RPMI7951 (cell line): ENCODE measurements around the gene CPN2. TPM values are rescaled to one million over a fixed set of nuclear protein-coding genes. Genes with fewer than 3 reads are reported as not detected.

ENCODE experiments used
- DNase-seq: peaks from one replicate; pipeline ENCODE4 v3.0.0-alpha.2; 2012; ENCODE audit warnings: low read depth
- total RNA-seq: library from RNA; depleted of rRNA; stranded (reverse); fragments of >200 nt; shearing (Covaris generic); gene quantifications from 2 replicates; pipeline ENCODE4 v1.2.3, GENCODE V29; 2014

Gene CPN2
- total RNA-seq, 1 experiment from 2014 or later = not detected

DNA sequence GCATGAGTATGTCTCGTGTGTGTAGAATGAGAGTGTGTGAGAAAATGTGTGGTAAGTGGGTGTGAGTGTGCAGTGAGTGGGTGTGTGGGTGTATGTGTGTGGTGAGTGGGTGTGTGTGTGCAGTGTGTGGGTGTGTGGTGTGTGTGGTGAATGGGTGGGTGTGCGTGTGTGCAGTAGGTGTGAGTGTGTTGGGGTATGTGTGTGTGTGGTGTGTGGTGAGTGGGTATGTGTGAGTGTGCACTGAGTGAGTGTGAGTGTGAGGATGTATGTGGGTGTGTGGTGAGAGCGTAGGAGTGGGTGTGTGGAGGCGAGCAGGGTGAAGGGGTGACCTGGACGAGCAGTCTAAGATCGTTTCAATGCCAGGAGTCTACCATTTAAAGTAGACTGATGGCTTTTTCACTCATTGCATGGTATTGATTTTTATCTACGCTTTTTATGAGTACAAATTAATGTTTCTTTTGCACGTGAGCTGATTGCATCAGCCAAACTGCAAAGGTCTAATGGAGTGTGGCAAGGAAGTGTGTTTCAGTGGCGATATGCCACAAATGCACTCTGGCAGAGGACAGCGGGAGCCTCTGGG is 1.6 kb upstream of the CPN2 start:
- DNase-seq = no peak

DNA sequence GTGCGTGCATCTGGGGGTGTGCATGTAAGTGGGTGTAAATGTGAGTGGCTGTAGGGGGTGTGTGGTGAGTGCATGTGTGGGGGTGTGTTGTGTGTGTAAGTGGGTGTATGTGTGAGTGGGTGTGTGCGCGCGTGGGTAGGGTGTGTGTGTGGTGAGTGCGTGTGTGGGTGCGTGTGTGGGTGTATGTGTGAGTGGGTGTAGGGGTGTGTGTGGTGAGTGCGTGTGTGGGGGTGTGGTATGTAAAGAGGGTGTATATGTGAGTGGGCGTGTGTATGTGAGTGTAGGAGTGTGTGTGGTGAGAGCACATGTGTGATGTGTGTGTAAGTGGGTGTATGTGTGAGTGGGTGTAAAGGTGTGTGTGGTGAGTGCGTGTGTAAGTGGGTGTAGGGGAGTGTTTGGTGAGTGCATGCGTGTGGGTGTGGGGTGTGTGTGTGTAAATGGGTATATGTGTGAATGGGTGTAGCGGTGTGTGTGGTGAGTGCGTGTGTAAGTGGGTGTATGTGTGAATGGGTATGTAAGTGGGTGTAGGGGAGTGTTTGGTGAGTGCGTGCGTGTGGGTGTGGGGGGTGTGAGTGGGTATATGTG is 916 bp upstream of the CPN2 start:
- DNase-seq = no peak

DNA sequence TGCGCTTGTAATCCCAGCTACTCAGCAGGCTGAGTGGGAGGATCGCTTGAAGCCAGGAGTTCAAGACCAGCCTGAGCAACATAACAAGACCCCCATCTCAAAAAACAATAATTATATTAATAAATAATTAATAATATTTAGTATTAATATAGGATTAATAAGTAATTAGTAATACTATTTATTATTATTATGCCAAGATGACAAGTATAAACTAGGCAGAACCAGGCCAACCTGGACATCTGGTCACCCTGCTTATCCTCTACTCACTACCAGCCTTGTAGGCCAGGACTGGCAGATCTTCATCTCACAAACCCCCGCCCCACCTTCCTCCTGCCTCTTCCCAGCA is 429 bp downstream of the CPN2 start:
- DNase-seq = no peak

DNA sequence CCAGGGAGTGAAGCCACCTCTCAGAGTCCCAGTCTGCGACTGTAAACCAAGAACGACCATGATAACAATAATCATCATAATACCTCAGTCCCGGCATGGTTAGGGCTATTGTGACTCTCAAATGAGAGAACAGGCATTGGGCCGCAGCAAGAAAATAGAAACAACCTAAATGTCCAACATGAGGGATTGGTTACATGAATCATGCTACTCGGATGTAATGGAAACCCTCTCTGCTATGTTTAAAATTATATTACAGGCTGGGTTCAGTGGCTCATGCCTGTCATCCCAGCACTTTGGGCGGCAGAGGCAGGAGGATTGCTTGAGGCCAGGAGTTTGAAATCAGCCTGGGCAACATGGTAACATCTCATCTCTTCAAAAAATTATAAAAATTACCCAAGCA is 2.8 kb downstream of the CPN2 start:
- DNase-seq = no peak

DNA sequence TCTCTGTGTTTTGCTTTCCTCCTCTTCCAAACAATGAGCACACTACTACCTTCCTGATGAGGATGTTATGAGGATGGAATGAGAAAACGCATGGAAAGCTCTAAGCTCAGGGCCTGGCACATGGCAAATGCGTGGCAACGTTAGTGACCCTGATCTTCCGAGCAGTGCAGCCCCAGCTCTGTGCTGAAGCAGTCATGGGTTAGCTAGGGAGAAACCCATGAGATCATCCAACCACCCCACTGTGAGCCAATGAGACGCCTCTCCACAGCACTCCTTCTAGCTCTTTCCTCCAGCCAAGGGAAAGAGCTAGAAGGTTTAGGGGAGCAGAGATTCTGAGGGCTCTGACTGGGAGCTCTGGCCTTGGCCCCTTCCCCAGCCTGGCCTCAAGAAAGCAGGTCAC is 4.5 kb downstream of the CPN2 start:
- DNase-seq = no peak

DNA sequence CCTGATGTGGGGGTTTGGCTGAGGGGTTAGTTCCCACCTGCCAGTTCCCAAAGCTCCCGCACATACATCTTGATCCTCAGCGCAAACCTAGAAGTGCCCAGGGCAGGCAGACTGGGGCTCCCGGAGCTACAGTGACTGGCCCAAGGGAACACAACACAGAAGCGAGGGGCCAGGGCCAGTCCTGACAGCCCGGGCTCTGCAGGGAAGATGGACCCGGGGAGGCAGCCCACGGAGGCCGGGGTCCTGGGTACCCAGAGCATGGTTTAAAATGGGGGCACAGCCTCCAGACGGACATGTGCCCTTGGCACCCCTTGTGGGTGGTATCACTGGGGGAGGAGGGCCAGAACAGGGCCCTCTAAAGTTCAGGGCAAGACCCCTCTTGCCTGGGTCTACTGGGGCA is 5.1 kb downstream of the CPN2 start:
- DNase-seq = no peak

DNA sequence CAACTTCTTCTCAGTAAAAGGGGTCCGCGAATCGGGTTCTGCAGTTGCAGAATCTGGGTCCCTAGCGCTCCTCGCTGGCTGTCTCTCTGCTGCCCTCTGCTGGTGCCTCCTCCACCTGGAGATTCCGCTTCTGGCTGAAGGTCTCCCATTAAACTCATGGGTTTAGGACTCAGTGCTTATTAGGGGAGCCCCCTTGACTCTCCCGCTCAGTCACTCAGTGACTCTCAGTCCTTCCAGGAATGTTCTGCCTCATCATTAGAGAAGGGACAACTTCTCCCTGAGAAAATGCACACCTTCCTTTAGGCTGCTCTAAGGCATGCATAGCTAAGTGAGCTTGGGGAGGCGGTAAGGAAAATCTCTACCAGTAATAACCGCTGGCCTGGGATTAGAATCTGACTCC is 7.1 kb downstream of the CPN2 start:
- DNase-seq = peak; percentile 63

DNA sequence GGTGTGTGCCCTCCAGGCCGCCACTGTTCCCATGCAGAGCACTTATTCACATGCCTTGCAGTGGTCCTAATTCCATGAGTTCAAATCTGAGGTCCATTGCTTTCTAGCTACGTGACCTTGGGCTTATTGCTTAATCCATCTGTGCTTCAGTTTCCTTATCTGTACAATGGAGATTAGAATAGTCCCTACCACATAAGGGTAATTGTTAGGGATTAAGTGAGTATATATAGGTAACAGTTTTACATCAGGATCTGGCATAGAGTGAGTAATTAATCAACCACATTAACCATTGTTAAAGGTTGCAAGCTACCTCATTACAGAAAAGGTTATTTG is 7.6 kb downstream of the CPN2 start:
- no peak for DNase-seq

DNA sequence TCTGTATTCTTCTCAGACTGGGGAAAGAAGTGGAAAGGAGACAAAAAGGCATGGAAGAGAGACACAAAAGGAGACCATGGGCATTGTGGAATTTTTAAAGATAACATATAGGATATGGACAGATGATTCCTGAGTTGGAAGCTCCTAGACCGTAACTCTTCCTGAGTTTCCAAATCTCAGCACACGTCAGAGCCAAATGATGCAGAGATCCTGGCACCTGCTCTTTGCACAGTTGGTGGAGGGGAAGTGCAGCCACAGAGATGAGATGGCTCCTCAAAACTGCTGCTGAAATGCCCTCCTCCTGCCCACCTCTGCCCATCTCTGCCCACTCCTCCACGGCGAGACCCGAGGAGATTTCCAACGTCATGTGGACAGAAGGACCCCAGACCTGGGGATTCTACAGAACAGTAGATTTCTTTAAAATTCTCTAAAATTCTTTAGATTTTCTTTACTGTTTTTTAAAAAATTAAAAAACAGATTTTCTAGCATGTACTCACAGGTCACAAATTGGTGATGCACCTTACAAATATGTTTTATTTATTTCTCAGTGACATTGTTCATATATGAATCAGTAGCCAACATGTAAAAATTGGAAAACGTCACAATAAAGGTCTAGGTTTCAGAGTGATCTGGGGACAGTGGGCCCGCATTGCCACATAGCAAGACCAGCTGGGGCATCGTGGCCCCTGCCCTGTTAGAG is 8.1 kb downstream of the CPN2 start:
- no peak for DNase-seq

DNA sequence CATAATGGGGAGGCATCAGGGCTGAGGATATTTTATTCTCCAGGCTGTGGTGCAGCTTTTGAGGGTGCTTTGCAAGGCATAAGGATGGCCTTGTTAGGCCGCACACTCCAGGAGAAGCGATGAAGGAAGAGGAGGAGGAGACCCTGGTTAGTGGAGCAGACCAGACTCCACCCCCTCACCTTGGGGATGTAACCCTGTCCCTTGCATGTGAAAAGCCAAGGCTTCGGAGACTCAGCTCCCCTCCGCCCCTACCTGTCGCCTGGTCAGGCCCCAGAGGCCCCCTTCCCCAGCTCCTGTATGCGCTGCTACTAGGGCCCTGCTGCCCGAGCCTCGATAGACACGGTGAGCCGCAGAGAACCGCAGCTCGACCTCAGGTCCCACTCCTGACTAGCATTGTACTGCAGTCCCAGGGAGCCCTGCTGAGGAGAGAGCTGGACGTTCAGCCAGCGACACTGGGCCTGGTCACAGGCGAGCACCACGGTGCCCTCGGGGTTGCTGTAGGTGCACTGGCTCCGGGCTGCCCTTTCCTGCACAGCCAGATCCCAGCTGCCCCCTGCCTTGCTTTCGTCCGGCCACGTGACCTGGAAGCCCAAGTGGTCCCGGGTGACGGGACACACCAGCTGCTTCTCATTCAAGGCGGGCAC is 10.2 kb downstream of the CPN2 start:
- DNase-seq = no peak

DNA sequence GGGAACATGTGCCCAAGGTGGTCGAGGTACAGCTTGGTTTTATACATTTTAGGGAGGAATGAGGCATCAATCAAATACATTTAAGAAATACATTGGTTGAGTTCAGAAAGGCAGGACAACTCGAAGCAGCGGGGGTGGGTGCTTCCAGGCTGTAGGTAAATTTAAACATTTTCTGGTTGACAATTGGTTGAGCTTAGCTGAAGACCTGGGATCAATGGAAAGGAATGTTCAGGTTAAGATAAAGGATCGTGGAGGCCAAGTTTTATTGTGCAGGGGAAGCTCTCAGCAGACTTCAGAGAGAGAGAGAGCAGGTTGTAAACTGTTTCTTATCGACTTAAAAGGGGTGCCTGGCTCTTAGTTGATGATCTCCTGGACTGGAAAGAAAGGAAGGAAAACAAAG is 11.3 kb downstream of the CPN2 start:
- DNase-seq = no peak

DNA sequence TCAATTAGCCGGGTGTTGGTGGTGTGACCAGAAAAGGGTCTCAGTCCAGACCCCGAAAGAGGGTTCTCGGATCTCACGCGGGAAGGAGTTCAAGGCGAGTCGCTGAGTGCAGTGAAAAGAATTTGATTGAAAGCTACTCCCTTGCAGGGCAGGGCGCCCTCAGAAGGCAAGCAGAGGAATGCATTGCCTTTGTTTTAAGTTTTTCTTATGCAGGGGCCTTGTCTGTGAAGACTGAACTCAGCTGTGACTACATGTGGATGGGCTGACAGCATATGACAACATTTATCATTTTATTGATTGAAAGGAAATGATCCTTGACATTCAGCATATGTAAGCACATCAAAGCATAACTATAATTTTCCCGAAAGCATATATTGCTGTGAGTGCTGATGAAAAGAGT is 11.8 kb downstream of the CPN2 start:
- no peak for DNase-seq

DNA sequence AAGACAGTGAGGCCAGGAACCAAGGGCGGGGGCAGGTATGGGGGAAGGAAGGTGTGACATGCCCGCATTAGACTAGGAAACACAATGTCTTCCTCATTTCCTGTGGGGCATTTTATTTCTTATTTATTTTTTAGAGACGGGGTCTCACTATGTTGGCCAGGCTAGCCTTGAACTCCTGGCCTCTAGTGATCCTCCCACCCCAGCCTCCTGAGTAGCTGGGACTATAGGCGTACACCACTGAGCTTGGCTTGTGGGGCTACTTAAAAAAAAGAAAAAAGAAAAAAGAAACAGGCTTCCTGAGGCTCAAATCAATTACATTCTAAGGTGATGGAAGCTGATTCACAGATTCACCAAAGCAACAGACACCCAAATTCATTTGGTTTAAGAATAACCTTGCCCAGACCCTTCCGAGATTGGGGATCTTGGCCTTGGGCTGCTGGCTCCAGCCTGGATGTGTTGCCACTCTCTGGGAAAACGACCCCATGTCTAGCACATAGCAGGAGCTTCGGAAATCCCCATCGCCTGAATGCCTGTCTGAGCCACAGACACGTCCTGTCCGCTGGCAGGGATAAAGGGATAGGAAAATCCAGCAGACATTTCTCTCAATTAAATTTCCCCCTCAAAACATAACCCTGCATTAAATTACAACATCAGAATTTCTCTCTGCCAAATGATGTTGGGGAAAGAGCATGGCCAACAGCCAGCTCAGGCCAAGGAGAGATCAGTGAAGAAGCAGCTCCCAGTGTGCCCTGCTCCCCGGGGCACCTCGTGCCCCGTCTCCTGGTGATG is 13.0 kb downstream of the CPN2 start:
- DNase-seq = peak; percentile 19

DNA sequence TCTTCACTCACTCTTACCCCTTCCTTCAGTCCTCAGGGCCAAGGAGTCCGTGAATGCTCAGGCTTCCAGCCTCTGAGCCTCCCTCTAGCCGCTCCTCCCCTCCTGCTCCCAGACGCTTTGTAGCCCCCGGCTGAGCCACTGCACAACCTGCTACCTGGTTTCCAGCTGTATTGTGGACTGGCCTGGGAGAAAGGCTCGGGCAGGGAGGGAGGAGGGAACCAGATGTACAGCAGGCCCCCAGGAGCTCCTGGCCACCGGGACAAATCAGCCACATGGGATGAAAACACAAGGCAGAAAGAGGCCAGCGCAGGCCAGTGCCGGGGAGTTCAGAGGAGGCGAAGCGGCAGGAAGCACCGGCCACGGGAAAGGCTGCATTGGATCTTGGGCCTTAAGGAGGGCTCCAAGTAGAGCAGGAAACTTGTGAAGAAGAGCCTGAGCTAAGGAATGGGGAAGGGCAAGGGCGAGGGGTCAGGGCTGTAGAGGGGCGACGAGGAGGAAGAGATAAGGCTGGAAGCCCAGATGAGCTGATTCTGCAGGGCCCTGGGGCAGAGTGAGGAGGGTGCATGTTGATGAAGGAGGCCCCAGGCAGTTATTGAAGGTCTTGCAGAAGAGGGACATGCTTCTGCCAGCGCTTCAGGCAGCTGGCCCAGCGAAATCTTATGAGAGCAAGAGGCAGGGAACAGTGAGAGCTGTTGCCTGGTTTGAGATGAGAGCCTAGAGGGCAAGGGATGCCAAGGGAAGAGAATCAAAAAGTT is 14.3 kb downstream of the CPN2 start:
- no peak for DNase-seq

DNA sequence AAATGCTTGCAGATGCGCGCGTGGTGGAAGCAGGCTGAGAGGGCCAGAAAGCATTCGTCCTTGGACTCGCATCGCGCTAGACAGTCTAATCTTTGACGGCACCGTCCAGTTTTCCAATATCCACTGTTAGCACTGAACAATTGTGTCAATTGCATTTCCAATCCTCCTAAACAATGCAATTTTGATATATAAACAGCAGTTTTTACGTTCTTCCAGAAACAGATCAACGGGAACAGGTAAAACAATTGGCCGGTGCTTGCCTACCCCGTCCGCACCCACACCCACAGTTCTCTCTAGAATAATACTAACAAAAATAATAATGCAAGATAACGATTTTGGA is 17.2 kb downstream of the CPN2 start:
- no peak for DNase-seq

DNA sequence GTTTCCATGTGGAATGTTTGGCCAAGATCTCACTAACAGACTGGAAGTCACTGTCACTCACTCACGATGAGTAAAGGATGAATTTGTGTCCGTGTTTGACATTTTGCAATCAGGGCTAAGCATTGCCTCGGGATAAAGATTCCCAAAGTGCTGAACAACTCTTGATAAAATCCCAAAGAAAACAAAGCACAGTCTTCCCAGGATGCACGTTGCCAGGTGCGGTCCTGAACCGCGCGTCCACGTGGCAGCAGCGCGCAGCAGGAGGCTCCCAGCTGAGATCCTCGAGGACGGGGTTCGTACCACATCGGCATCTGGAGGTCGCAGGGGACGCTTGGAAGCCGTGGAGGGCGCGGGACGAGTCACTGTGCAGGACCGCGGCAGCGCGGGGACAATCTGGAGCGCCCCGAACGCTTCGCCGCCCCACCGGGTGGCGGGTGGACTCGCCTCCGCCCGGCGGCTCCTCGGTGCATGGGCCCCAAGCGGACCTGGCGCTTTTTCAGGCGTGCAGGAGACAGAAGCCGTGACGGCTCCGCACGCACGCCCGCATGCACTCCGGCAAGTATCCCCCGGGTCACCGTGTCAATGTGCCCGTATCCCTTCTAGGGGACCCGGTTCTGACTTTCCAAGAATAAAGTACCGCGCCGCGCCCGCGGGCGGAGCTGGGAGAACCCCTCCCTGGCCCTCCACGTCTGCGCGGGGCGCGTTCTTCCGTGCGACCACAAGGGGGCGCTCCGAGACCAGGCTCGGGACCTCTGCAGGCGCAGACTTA is 17.7 kb downstream of the CPN2 start:
- DNase-seq = peak; percentile 89

DNA sequence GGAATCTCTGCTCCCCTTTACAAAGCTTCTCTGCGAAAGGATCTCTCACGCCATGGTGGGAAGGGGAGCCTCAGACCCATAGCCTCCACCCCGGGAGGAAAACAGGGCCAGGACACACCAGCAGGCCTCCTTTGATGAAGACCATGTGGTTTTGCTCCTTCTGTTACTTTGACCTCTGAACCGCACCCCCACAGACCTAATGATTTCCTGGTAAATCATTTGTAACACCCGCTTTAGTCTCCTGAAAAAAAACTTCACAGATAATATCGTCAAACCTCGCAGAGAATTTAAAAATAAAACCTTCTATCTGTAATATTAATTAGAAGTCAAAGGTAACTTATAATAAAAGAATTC is 18.3 kb downstream of the CPN2 start:
- no peak for DNase-seq

DNA sequence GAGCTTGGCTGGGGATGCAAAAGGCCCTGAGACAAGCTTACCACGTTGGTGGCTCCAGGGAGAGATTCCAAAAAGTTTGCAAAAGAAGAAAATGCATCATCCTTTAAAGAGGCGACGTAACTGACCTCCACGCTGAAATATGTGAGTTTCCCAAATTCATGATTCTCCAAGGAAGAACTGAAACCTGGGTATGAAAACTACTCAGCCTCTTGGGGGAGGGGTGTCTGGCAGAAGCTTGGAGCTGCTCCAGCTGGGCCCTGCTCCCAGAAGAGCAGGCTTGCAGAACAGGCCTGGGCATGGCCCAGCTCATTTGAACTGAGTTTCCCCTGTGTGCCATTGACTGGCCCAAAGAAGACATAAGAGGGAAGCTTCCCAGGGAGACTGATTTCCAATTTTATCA is 20.5 kb downstream of the CPN2 start:
- peak; percentile 20 for DNase-seq

DNA sequence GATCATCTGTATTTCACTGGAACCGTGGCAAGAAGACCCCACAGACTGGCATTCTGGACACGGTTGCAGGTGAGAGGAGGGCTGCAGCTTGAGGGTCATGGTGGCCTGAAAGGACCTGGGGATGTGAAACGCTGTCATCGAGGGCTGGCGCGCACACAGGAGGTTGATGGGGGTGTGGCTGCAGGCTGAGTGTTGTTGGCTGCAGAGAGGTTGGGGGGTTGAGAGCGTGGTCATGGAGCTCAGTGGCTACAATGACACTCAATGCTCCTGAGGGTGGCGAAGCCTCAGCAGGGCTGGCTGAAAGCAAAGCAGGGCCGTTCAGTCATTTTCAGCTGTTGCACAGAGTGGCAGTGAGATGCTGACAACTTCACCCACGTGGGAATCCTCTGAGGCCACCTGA is 21.0 kb downstream of the CPN2 start:
- DNase-seq = no peak

DNA sequence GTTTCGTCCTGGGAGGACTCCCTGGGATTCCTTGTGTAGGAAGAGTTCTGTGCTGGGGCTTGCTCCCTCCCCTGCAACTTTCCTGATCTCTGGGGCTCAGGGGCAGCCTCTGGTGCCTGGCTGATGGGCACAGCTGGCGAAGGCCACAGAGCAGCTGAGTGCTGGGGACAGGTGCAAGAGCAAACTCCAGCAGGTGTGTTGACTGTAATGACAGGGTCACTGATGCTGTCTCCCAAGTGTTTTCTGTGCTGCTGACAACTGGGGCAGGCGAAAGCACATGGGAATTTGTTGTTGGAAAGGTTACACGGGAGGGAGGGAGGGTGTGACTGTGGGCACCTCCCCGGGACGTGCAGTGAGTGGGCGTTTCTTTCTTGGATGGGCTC is 21.6 kb downstream of the CPN2 start:
- DNase-seq = no peak

DNA sequence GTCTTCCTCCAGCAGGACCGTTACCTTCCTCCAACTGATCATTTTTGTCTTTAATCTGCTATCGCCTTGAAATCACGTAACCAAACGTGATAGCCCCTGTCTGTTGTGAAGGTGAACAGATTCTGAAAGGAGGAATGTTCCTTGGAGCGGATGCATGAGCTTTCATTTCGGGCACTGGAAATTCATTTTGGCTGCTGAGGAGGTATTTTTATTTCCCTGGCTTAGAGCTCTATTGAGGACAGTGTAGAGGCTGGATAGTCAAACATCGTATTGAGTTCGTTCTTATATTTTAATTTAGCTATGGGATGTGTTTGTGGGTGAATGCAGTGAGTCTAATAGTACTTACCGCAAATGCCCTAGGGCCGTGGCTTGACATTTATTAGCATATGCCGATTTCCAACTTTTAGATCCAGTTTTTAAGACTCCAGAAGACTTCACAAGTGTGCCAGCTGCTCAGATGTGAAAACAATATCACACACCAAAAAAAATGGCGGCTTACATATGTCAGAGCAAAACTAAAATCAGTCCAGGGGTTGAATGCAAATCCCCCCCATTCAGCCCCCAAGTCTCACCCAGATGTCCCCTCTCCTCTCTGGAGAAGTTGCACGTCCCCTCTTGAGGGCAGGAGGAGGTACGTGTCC is 22.1 kb downstream of the CPN2 start:
- no peak for DNase-seq
